NCI-H2227 (cell line): Measurements from ENCODE around the gene NUTM2A.
"Not testable (repeated sequence)": the region's sequence is repeated elsewhere in the genome, so short reads cannot be mapped to it uniquely, and the experiment has no call there.

Experiments
- DNase-seq: peaks from one replicate; lab custom pipeline; 2025; ENCODE audit not compliant: unreplicated experiment; lab: John Stamatoyannopoulos, UW

Gene NUTM2A

DNA sequence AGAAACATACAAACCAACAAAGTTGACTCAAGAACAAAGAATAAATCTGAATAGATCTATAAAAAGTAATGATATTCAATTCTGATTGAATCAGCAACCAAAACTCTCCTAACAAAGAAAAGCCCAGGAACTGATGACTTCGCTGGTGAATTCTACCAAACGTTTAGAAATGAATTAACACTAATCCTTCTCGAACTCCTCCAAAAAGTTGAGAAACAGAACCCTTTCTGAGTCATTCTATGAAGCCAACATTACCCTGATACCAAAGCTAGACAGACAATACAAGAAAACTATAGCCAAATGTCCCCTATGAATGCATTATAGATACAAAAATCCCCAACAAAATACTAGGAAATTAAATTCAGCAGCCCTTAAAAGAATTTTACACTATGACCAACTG is 16.9 kb downstream of the NUTM2A start:
- not testable (repeated sequence) for DNase-seq

- not testable (repeated sequence) for DNase-seq
Observed at GRCh38 chr10:87247335-87247734, 22.1 kb downstream of the NUTM2A start.

- DNase-seq = not testable (repeated sequence)
Observed at GRCh38 chr10:87248818-87249353, 23.6 kb downstream of the NUTM2A start.

DNA sequence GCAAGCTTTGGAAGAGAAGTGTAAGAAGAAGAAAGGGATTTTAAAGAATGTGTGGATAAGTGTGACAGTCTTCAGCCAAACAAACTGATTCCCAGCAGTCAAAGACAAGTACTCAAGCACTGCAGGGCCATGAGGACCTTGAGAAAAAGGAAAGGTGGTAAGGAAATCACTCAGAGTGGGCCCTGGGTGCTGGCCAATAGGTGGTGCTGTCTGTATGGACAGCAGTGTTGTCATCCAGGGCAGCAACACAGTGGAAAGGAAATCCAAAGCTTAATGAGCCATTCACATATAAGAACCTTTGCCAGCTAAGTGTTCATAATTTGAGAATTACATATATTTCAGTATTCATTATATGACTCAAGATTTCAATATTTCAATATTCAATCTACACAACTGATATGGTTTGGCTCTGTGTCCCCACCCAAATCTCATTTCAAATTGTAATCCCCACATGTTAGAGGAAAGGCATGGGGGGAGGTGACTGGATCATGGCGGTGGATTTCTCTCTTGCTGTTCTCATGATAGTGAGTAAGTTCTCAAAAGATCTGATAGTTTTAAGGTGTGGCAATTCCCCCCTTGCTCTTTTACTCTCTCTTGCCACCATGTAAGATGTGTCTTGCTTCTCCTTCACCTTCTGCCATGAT is 55.6 kb downstream of the NUTM2A start:
- DNase-seq = not testable (repeated sequence)
